HG02981 (cell line): ENCODE data around the gene ENAH.

Experiments
- ATAC-seq: cut with Tn5 transposase; IDR thresholded peaks from one replicate; pipeline ENCODE4 v1.9.1; 2021; ENCODE audit warnings: mild to moderate bottlenecking, moderate library complexity; ENCODE audit not compliant: unreplicated experiment

Gene ENAH

DNA sequence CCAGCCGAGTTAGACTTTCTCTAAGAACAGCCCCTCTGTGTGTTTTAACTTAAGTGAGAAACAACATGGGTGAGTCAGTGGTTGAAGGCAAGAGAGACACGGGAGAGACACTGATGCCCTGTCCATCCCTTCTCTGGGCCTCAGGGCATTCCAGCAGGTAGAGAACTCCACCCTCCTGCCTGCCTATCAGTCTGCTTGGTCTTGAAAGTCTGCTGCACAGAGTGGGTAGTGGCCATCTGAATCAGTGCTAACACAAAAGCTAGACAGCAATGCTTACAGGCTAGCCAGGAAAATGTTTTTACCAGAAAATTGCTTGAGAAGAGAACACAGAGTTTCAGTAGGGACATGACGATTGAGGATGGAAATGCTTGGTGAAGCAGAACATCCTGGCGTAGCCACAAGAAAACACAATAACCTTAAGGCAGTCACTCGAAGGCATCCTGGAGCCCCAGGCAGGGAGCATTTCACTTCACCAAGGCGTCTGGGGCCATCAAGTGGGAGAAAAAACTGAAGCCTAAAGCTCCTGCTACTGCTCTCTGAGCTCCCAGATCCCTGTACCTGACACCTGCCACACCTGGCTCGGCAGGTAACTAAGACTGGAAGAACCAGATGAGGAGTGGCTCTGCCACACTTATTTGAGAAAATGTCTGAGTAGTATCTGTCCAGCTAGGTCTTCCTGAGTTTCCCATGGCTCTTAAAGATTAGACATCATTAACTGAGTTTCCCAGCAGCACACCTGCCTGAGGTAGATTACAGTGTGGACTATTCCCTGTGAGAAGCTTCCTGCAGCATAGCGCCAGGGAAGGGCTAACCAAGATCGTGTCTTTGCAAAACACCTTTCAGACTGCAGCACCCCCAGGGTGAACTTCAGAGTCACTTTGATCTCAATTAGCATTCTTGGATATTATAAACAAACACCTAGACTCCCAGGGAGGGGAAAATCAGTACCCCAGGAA is 207.0 kb downstream of the ENAH start:
- ATAC-seq = no peak

DNA sequence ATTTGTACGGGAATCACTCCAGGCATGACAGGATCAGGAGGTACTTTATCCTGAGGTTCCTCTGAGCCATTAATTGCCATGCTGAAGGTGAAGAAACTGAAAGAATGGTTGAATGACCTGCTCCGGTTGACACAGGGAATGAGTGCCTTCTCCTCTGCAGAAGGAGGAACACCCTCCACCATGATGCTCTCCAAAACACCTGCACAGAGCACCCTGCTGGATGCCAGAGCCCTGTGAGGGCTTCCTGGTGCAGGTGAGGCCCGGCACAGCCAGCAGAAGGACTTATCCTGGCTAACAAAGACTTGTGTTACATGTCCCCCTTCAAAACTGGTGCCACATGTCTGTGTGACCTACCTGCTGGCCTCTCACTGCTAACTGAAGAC is 210.8 kb downstream of the ENAH start:
- ATAC-seq = no peak

DNA sequence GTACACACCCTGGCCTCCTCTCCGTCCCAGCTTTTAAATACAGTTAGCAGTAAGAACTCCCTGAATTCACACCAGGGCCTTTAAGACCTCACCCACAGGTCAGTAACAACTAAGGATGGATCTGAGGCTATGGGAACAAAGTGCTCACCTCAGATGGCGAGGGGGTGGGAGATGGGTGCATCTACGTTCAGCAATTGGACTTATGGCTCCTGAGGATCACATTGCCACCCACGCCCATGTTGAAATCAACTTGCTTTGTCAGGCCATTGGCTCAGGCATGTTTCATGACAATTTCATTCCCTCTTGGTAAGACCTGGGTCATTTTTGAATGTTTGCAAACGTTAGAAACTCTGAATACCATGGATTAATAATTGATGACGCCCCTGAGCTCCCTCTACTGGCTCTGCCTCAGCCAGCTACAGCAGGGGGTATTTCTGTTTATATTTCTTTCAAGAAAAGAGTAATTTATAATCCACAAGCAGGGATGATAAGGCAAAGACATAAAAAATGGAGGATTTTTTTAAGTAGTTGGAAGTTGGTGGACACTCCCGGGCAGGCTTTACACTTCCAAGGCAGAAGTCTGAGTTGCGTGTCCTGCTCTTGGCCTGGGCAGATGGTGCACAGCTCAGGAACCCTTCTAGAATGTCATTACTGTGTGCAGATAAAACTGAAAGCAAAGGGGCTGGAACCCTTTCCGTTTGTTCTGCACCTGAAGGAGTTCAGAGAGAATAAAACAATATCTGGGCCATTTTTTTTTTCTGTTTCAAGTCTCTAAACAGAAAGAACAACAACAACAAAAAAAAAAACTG is 211.4 kb downstream of the ENAH start:
- ATAC-seq = peak; percentile 33

DNA sequence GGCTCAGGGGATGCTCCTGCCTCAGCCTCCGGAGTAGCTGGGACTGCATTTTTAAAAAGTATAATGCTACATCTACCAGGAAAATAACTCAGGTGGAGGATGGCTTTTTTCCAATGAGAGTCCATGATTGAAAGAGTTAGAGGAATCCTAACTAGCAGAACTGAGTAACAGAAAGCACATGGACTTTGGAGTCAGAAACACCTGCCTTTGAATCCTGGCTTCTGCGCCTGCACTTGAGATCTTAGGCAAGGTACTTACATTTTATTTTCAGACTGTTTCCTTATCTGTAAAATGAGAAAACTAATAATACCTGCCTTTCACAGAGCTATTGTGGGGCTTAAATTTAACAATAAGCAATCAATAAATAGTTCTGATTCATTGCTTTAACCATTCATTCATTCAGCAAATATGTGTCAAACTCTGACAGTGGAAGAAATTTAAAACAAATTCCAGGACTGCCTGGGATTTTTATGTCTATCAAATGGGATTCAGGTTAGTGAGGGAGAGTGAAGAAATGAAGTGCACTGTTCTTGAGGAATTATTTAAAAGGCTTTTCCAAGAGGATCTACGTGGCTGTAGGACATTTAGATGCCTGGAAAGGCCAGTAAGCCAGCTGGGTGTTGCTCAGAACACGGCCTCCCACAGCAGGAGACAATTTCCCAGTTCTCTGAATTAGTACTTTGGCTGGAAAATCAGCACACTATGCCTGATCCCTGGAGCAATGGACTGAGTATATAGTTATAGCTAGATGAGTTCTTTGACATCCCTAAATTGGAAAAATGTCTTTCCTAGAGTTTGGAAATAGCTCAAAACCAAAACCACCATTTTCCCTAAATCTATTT is 212.3 kb downstream of the ENAH start:
- no peak for ATAC-seq

DNA sequence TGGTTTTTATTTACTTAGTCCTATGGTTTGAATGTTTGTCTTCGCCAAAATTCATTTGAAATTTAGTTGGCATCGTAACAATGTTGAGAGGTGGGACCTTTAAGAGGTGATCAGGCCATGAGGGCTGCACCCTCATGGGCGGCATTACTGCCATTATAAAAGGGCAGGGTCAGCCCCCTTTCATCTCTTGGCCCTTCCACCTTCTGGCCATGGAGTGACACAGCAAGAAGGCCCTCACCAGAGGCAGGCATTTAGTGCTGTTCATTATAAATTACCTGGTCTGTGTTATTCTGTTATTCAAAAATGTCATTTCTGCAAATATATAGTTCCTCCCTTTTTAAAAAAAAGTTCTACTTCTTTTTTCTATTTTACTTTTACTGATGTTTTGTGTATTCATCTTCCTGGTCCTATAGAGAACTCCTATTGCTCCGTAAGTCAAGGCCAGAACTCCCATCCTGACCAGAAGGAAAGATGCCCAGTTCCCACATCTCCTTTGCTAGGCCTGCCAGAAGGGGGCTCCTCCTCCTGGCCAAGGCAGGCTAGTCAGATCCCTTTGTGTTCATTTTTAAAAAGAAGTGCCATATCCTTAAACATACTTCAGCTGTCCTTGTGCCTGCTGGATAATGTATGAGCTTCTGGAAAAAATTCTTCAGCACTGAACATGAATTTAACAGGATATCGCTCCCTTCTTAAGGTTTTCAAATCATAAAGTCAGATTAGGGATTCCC is 215.0 kb downstream of the ENAH start:
- no peak for ATAC-seq
